ENCODE data around the gene LDHB. TPM values are rescaled to one million over a fixed set of nuclear protein-coding genes. Genes with fewer than 3 reads are reported as not detected.

The LDHB gene
- total RNA-seq, 2 donors from 2014 or later: 89.6 to 165 TPM

- ATAC-seq (ENCODE audit: insufficient number of reproducible peaks, low FRiP score, low read depth) (no peak), DNase-seq (ENCODE audit: low spot score) (no peak)
- no peaks in the 10 kb centered on the region for H3K4me1 ChIP-seq (ENCODE audit: control insufficient read depth in 1 of 2, low read depth in 2 of 2)
- H3K27ac ChIP-seq: no peak overlapping the region
- no peaks in the 10 kb centered on the region for H3K9me3 ChIP-seq
- H3K36me3 ChIP-seq: peaks cover 24% of the 10 kb centered on the region
- no peak overlapping the region for H3K4me3 ChIP-seq
- H3K27me3 ChIP-seq (replicated peaks; ENCODE audit: insufficient read depth): no peaks in the 10 kb centered on the region
- TF ChIP-seq CTCF (IDR thresholded peaks at IDR 0.05): no peak
Observed at GRCh38 chr12:21634245-21634644, 23.4 kb downstream of the LDHB start.

GRCh38 chr12:21631367-21631766 is 26.3 kb downstream of the LDHB start:
- Histone ChIP-seq H3K4me1 (ENCODE audit: control insufficient read depth in 1 of 2, low read depth in 2 of 2) (no peaks in the 10 kb centered on the region), H3K4me3 (no peak overlapping the region), H3K27me3 (replicated peaks; ENCODE audit: insufficient read depth) (no peaks in the 10 kb centered on the region), H3K36me3 (peaks cover 15% of the 10 kb centered on the region), H3K27ac (no peak overlapping the region), H3K9me3 (no peaks in the 10 kb centered on the region)
- no peak for TF ChIP-seq CTCF (IDR thresholded peaks at IDR 0.05)
- no peak for ATAC-seq (ENCODE audit: insufficient number of reproducible peaks, low FRiP score, low read depth)
- DNase-seq (ENCODE audit: low spot score): no peak

GRCh38 chr12:21627924-21628323 is 29.7 kb downstream of the LDHB start:
- Histone ChIP-seq H3K27me3 (replicated peaks; ENCODE audit: insufficient read depth) (no peaks in the 10 kb centered on the region), H3K36me3 (no peaks in the 10 kb centered on the region), H3K27ac (no peak overlapping the region), H3K4me3 (no peak overlapping the region), H3K4me1 (ENCODE audit: control insufficient read depth in 1 of 2, low read depth in 2 of 2) (no peaks in the 10 kb centered on the region), H3K9me3 (no peaks in the 10 kb centered on the region)
- DNase-seq (ENCODE audit: low spot score) (no peak), ATAC-seq (ENCODE audit: insufficient number of reproducible peaks, low FRiP score, low read depth) (no peak)
- TF ChIP-seq CTCF (IDR thresholded peaks at IDR 0.05): no peak

GRCh38 chr12:21618566-21618965 is 39.1 kb downstream of the LDHB start:
- Histone ChIP-seq H3K4me3 (no peak overlapping the region), H3K4me1 (ENCODE audit: control insufficient read depth in 1 of 2, low read depth in 2 of 2) (peaks cover 6 to 11% of the 10 kb centered on the region in 2 donors), H3K36me3 (no peaks in the 10 kb centered on the region), H3K27ac (no peak overlapping the region), H3K27me3 (replicated peaks; ENCODE audit: insufficient read depth) (no peaks in the 10 kb centered on the region), H3K9me3 (no peaks in the 10 kb centered on the region)
- TF ChIP-seq CTCF (IDR thresholded peaks at IDR 0.05): no peak
- no peak for ATAC-seq (ENCODE audit: insufficient number of reproducible peaks, low FRiP score, low read depth)
- DNase-seq (ENCODE audit: low spot score): no peak

- Histone ChIP-seq H3K27ac (no peak overlapping the region), H3K4me1 (ENCODE audit: control insufficient read depth in 1 of 2, low read depth in 2 of 2) (peaks cover 6 to 11% of the 10 kb centered on the region in 2 donors), H3K9me3 (no peaks in the 10 kb centered on the region), H3K4me3 (no peak overlapping the region), H3K27me3 (replicated peaks; ENCODE audit: insufficient read depth) (no peaks in the 10 kb centered on the region), H3K36me3 (no peaks in the 10 kb centered on the region)
- DNase-seq (ENCODE audit: low spot score): no peak
- no peak for ATAC-seq (ENCODE audit: insufficient number of reproducible peaks, low FRiP score, low read depth)
- no peak for TF ChIP-seq CTCF (IDR thresholded peaks at IDR 0.05)
Observed at GRCh38 chr12:21617030-21617429, 40.6 kb downstream of the LDHB start.

All from thoracic aorta (tissue), 2 donors.